Fibroblast of the aortic adventitia (primary cell): Measurements from ENCODE around the gene CFAP410. TPM values are rescaled to one million over a fixed set of nuclear protein-coding genes. Genes with fewer than 3 reads are reported as not detected.
"Not testable (repeated sequence)": the region's sequence is repeated elsewhere in the genome, so short reads cannot be mapped to it uniquely, and the experiment has no call there.

Experiments used
- DNase-seq: peaks from one replicate; pipeline ENCODE4 v3.0.0-alpha.2; 2010; ENCODE audit warnings: low read depth
- H3K4me3 ChIP-seq: 2 replicates; pipeline ENCODE4 v1.5.1; 2011; ENCODE audit warnings: low read depth, mild to moderate bottlenecking, control low read depth, low read length, moderate library complexity
- total RNA-seq: library from RNA; depleted of rRNA; stranded (reverse); fragments of >200 nt; gene quantifications from 2 replicates; pipeline ENCODE4 v1.2.3, GENCODE V29; 2012; ENCODE audit warnings: low replicate concordance
- TF ChIP-seq, protein P1 (sequence below): IDR thresholded peaks from 2 replicates; pipeline ENCODE4 v1.5.1; 2011; ENCODE audit warnings: mild to moderate bottlenecking, low read length, control low read depth, inconsistent platforms; ENCODE audit not compliant: insufficient read depth

CFAP410 gene
- total RNA-seq, 1 donor = 9.4 TPM

DNA sequence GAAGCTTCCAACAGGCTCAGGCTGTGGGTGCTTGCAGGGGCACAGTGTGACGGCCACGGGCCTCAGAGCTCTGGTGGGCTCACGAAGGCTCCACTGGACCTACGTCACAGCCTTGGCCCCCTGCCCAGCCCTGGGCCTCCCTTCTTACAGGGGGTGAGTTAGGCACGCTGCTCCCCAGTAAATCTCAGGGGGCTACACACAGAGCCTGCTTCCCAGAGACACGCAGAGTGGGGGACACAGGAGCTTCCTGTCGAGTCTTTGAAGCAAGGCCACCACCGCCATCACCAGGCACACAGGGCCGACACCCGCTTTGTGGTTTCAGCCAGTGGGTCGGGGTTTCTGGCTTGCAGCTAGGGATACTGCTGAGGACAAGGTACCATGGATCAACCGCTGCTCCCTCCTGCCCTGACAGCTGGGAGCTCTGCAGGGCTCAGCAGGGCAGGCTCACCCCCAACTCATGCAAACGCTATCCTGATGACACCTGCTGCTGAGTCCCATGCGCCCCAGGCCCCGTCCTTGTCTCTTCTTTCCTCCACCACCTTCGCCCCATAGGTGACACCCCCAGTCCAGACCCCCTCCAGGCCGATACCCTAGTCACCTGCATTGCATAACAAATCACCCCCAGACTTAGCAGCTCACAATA, 5.5 kb upstream of the CFAP410 start:
- no peak overlapping the region for H3K4me3 ChIP-seq
- no peak for DNase-seq
- TF ChIP-seq, protein P1, sequence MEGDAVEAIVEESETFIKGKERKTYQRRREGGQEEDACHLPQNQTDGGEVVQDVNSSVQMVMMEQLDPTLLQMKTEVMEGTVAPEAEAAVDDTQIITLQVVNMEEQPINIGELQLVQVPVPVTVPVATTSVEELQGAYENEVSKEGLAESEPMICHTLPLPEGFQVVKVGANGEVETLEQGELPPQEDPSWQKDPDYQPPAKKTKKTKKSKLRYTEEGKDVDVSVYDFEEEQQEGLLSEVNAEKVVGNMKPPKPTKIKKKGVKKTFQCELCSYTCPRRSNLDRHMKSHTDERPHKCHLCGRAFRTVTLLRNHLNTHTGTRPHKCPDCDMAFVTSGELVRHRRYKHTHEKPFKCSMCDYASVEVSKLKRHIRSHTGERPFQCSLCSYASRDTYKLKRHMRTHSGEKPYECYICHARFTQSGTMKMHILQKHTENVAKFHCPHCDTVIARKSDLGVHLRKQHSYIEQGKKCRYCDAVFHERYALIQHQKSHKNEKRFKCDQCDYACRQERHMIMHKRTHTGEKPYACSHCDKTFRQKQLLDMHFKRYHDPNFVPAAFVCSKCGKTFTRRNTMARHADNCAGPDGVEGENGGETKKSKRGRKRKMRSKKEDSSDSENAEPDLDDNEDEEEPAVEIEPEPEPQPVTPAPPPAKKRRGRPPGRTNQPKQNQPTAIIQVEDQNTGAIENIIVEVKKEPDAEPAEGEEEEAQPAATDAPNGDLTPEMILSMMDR = no peak

- H3K4me3 ChIP-seq, DNase-seq: not testable (repeated sequence)
Measured at GRCh38 chr21:44342981-44343380, 3.8 kb upstream of the CFAP410 start.

DNA sequence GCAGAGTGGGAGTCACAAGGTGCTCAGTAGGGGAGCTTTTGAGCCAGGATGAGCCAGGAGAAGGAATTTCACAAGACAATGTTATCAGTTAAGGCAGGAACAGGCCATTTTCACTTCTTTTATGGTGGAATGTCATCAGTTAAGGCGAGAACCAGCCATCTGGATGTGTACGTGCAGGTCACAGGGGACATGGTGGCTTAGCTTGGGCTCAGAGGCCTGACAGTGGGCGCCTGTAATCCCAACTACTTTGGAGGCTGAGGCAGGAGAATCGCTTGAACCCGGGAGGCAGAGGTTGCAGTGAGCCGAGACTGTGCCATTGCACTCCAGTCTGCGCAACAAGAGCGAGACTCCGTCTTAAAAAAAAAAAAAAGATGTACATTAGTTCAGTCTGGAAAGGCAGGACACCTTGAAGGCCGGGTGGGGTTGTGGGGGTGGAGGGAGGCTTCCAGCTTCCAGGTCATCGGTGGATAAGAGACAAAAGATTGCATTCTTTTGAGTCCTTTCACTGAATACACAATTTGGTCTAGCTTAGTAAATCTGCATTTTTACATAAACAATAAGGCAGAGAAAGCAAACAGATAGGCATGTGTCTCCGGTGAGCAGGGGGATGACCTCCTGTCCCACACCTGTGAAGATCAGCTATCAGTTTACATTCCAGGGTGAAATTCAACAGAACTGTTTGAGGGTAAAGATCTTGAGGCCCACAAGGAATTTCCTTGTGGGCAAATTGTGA, 2.7 kb upstream of the CFAP410 start:
- H3K4me3 ChIP-seq = not testable (repeated sequence)

GRCh38 chr21:44337941-44338895, 972 bp downstream of the CFAP410 start:
- peak overlapping the region; percentile 61 for H3K4me3 ChIP-seq
- DNase-seq = peak; percentile 46
- TF ChIP-seq, protein P1 = peak; percentile 47

More for the DNA sequence above, 2.7 kb upstream of the CFAP410 start:
- DNase-seq = not testable (repeated sequence)

GRCh38 chr21:44337449-44337848, 1.7 kb downstream of the CFAP410 start:
- no peak overlapping the region for H3K4me3 ChIP-seq
- peak; percentile 17 for DNase-seq
- TF ChIP-seq, protein P1 = no peak

DNA sequence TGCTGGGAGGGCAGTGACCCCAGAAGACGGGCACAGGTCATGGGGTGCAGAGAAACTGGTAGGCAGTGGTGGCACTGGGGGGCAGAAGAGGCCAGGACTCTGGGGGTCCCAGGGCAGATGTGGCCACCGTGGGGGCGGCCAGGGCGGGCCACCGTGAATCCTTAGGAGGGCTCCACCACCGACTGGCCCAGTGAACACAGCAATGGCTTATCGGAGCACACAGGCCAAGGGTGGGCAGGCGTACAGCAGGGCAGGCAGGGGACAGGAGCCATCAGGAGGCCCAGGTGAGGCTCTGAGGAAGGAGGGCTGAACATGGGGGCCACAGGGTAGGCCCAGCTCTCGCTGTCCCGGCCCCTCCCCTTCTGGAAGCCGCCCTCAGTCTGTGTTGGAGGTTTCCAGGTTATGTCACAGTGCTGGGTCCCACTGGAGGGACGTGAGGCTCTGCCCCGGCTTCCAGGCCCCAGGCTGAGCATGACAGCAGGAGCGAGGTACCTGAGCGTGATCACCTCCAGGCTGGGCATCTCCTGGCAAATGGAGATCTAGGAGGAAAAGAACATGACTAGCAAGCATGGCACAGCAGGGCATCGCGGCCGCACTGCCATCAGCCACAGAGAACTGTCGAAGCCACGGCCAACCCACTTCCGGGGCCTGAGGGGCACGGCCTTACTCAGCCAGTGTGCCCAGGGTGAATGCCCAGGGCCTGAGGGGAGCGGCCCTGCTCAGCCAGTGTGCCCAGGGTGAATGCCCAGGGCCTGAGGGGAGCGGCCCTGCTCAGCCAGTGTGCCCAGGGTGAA, 3.7 kb downstream of the CFAP410 start:
- DNase-seq = no peak
- TF ChIP-seq, protein P1 = no peak
- H3K4me3 ChIP-seq = no peak overlapping the region

DNA sequence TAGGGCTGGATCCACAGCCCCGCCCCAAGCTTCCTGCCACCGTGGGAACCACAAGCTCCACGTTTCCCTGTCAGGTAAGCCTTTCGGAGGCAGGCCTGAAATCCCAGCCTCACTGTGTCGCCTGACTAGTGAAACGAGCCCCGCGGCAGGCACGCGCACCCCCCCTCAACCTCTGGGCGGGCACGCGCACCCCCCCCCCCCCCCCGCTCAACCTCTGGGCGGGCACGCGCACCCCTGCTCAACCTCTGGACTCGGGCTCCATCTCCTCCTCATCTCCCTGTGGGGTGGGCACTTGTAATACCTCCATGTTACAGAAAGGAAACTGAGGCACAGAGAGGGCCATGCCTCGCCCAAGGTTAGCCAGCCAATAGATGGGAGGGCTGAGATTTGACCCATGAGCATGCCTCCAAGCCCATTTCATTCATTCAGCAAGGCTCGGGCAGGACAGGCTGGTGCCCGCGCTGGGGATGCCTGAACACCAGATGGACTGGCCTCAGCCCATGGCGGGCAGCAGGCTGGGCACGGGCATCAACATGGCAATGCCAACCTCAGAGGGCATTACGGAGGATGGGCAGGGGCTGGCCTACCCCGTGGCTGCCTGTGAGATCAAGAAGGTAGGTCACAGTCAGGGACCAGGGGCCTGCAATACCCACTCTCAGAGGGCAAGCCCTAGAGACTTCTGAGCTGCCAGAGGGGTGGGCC, 4.7 kb downstream of the CFAP410 start:
- no peak overlapping the region for H3K4me3 ChIP-seq
- no peak for DNase-seq
- TF ChIP-seq, protein P1 = no peak
